ENCODE results near the gene SLC35C1. TPM values are rescaled to one million over a fixed set of nuclear protein-coding genes. Genes with fewer than 3 reads are reported as not detected.
A peak's percentile ranks its signal among the peaks of the same experiment; 100 is the strongest.

SLC35C1 gene
- total RNA-seq, 1 experiment from 2014 or later, result 8.9 TPM

- no peaks in the 10 kb centered on the region; the same call in 1 of the 2 replicates for H3K4me1 ChIP-seq (ENCODE audit: insufficient read depth, low read length)
- H3K36me3 Mint-ChIP-seq (ENCODE audit: insufficient read depth in 1 of 3, low read depth in 3 of 3), result peaks cover 0 to 15% (median 15%) of the 10 kb centered on the region in 3 experiments; a peak in 5 of 7 replicates
- no peak overlapping the region for H3K4me2 ChIP-seq (ENCODE audit: insufficient read depth, insufficient read length, low read length)
- no peak overlapping the region for H4K91ac ChIP-seq (ENCODE audit: insufficient read length, low read depth, low read length)
- no peak overlapping the region for H3K4me3 Mint-ChIP-seq
- H2AK5ac ChIP-seq (ENCODE audit: insufficient read length, low read length), result no peak overlapping the region
- H3K23ac ChIP-seq (ENCODE audit: insufficient read length, low read depth, low read length), result no peak overlapping the region
- H3K9ac ChIP-seq (ENCODE audit: extremely low read depth, insufficient read length, low read length), result no peak overlapping the region
- peak; percentile 19 for DNase-seq
- H3T11ph ChIP-seq (ENCODE audit: low read length), result no peak overlapping the region
- TF ChIP-seq CTCF (conservative IDR thresholded peaks at IDR 0.05), result no peak
- H3K4me1 Mint-ChIP-seq, result peaks cover 25 to 29% of the 10 kb centered on the region in 2 experiments
- no peak overlapping the region for H2BK5ac ChIP-seq (ENCODE audit: insufficient read length, low read length)
- H3K23me2 ChIP-seq (ENCODE audit: insufficient read length, low read depth, low read length, poor library complexity, severe bottlenecking), result peaks cover 11% of the 10 kb centered on the region
- no peaks in the 10 kb centered on the region for H4K20me1 ChIP-seq (ENCODE audit: control insufficient read depth, insufficient read depth, insufficient read length)
- H2BK15ac ChIP-seq (ENCODE audit: low read depth, low read length), result no peak overlapping the region
- H3K9me3 Mint-ChIP-seq, result no peaks in the 10 kb centered on the region
- no peak overlapping the region for H4K8ac ChIP-seq (replicated peaks; ENCODE audit: insufficient read length, low read depth, low read length)
- H3K27ac Mint-ChIP-seq, result peak overlapping the region in 1 of 3 experiments; percentile 3; a peak in 1 of 7 replicates
- H3K79me2 ChIP-seq (ENCODE audit: insufficient read depth, low read length), result no peaks in the 10 kb centered on the region
- H3K18ac ChIP-seq (ENCODE audit: insufficient read length, low read depth, low read length), result no peak overlapping the region
- no peak overlapping the region for H3K4ac ChIP-seq (ENCODE audit: low read depth, low read length)
- no peak overlapping the region for H3K14ac ChIP-seq (ENCODE audit: insufficient read depth, low read length)
- no peaks in the 10 kb centered on the region for H3K79me1 ChIP-seq (ENCODE audit: insufficient read depth, low read depth, low read length, poor library complexity, severe bottlenecking)
- H4K5ac ChIP-seq (ENCODE audit: insufficient read length, low read depth, low read length), result no peak overlapping the region
- no peaks in the 10 kb centered on the region for H3K27me3 ChIP-seq (ENCODE audit: insufficient read depth, low read length)
- H3K56ac ChIP-seq (ENCODE audit: insufficient read length, low read depth, low read length), result no peak overlapping the region
- H2AFZ ChIP-seq (ENCODE audit: low read length), result no peak overlapping the region
- no peak overlapping the region for H3K27ac ChIP-seq (ENCODE audit: insufficient read length, low read depth, low read length)
- no peak overlapping the region for H2BK12ac ChIP-seq (ENCODE audit: insufficient read length, low read depth, low read length)
- WGBS (ENCODE audit: extremely low coverage, insufficient read length, low lambda C conversion rate), result no CpG with 5 or more reads among the region's 11 CpGs
- H2BK20ac ChIP-seq (ENCODE audit: low read depth, low read length, poor library complexity, severe bottlenecking), result no peak overlapping the region
- no peak overlapping the region for H2BK120ac ChIP-seq (ENCODE audit: low read depth, low read length, poor library complexity, severe bottlenecking)
- no peaks in the 10 kb centered on the region for H3K27me3 Mint-ChIP-seq (ENCODE audit: low read depth)
- no peaks in the 10 kb centered on the region for H3K9me3 ChIP-seq (ENCODE audit: control insufficient read depth, low read depth, low read length)
Measured at GRCh38 chr11:45809456-45810395, 4.8 kb downstream of the SLC35C1 start.

Data from H9 (cell line).